HG03060 (cell line): ENCODE measurements around the gene ACTN4.

Source experiments
- ATAC-seq: cut with Tn5 transposase; IDR thresholded peaks from one replicate; pipeline ENCODE4 v1.9.1; 2021; ENCODE audit warnings: low read depth, moderate number of reproducible peaks; ENCODE audit not compliant: unreplicated experiment

Gene ACTN4

GRCh38 chr19:38733493-38734175 is 86.2 kb downstream of the ACTN4 start:
- no peak for ATAC-seq

- no peak for ATAC-seq
Measured at GRCh38 chr19:38734176-38734425, 86.7 kb downstream of the ACTN4 start.

- no peak for ATAC-seq
Measured at GRCh38 chr19:38734426-38735256, 87.2 kb downstream of the ACTN4 start.

GRCh38 chr19:38735257-38735686 is 87.8 kb downstream of the ACTN4 start:
- no peak for ATAC-seq

- no peak for ATAC-seq
Measured at GRCh38 chr19:38736036-38736412, 88.6 kb downstream of the ACTN4 start.

- ATAC-seq: no peak
Measured at GRCh38 chr19:38736413-38737280, 89.2 kb downstream of the ACTN4 start.

GRCh38 chr19:38737281-38737865 is 89.9 kb downstream of the ACTN4 start:
- no peak for ATAC-seq

GRCh38 chr19:38737921-38738737 is 90.7 kb downstream of the ACTN4 start:
- ATAC-seq: no peak

GRCh38 chr19:38739440-38740256 is 92.2 kb downstream of the ACTN4 start:
- no peak for ATAC-seq

- no peak for ATAC-seq
Measured at GRCh38 chr19:38740257-38740592, 92.8 kb downstream of the ACTN4 start.

GRCh38 chr19:38740932-38741331 is 93.5 kb downstream of the ACTN4 start:
- ATAC-seq: no peak

- ATAC-seq: no peak
Measured at GRCh38 chr19:38741670-38742069, 94.2 kb downstream of the ACTN4 start.

GRCh38 chr19:38742296-38742695 is 94.8 kb downstream of the ACTN4 start:
- ATAC-seq: no peak

GRCh38 chr19:38742906-38743305 is 95.5 kb downstream of the ACTN4 start:
- no peak for ATAC-seq

- no peak for ATAC-seq
Measured at GRCh38 chr19:38743394-38744297, 96.2 kb downstream of the ACTN4 start.

GRCh38 chr19:38744298-38744681 is 96.8 kb downstream of the ACTN4 start, which contains the start of gene CAPN12:
TSS of gene CAPN12 (minus strand) at chr19:38744474. CDS start at chr19:38744165, 309 bp downstream.
- ATAC-seq: no peak

GRCh38 chr19:38744874-38745273 is 97.4 kb downstream of the ACTN4 start:
- no peak for ATAC-seq

GRCh38 chr19:38745316-38745715 is 97.9 kb downstream of the ACTN4 start:
- no peak for ATAC-seq
